HepG2 (cell line): ENCODE results near the gene CFAP221. TPM values are rescaled to one million over a fixed set of nuclear protein-coding genes. Genes with fewer than 3 reads are reported as not detected.

Experiments used
- ELF4 ChIP-seq: sonication (generic); formaldehyde crosslinking; IDR thresholded peaks from 2 replicates; pipeline ENCODE4 v1.5.0; 2020; ENCODE audit warnings: missing genetic modification reagents, mild to moderate bottlenecking, moderate library complexity, borderline replicate concordance
- MNT ChIP-seq: fragments of 450-650 bp; IDR thresholded peaks from 2 replicates; pipeline ENCODE4 v1.6.1; 2016
- MYNN ChIP-seq: sonication (generic); formaldehyde crosslinking; IDR thresholded peaks from 2 replicates; pipeline ENCODE4 v1.4.0; 2020; ENCODE audit warnings: mild to moderate bottlenecking, low read depth, missing genetic modification reagents
- PRDM15 ChIP-seq: sonication (generic); formaldehyde crosslinking; IDR thresholded peaks from 2 replicates; pipeline ENCODE4 v1.4.0; 2020; ENCODE audit warnings: missing genetic modification reagents
- SETDB1 ChIP-seq: sonication (generic); formaldehyde crosslinking; IDR thresholded peaks from 2 replicates; pipeline ENCODE4 v1.5.1; 2020; ENCODE audit warnings: missing genetic modification reagents, mild to moderate bottlenecking, borderline replicate concordance
- SMAD1 ChIP-seq: sonication (generic); formaldehyde crosslinking; IDR thresholded peaks from 2 replicates; pipeline ENCODE4 v1.4.0; 2020; ENCODE audit warnings: missing genetic modification reagents, low read depth, mild to moderate bottlenecking, borderline replicate concordance
- TBL1XR1 ChIP-seq: fragments of 150-350 bp; IDR thresholded peaks from 2 replicates; pipeline ENCODE4 v1.6.1; 2014; ENCODE audit warnings: borderline replicate concordance, low read length; ENCODE audit not compliant: partially characterized antibody
- ZNF256 ChIP-seq: sonication (generic); formaldehyde crosslinking; conservative IDR thresholded peaks from 2 replicates; pipeline ENCODE4 v1.4.0; 2020; ENCODE audit warnings: missing genetic modification reagents
- ZNF280D ChIP-seq: sonication (generic); formaldehyde crosslinking; IDR thresholded peaks from 2 replicates; pipeline ENCODE4 v1.5.1; 2020; ENCODE audit warnings: mild to moderate bottlenecking, missing genetic modification reagents
- ZNF367 ChIP-seq: sonication (generic); formaldehyde crosslinking; IDR thresholded peaks from 2 replicates; pipeline ENCODE4 v1.4.0; 2020; ENCODE audit warnings: missing genetic modification reagents, borderline replicate concordance
- ZNF652 ChIP-seq: IDR thresholded peaks from 2 replicates; pipeline ENCODE4 v1.6.1; 2016; ENCODE audit warnings: low read depth, borderline replicate concordance
- ZNF747 ChIP-seq: sonication (generic); formaldehyde crosslinking; IDR thresholded peaks from 2 replicates; pipeline ENCODE4 v1.8.1; 2023; ENCODE audit warnings: missing genetic modification reagents, mild to moderate bottlenecking, borderline replicate concordance
- polyA plus RNA-seq, 8 experiments: library from polyadenylated mRNA; depleted of rRNA in 3 of 8; stranded (reverse) in 7 of 8; unstranded in 1 of 8; fragments of >200 nt; fragmentation: Illumina TruSeq in 4 of 8; extraction: Trizol in 4 of 8; gene quantifications; 2 replicates each; pipeline versions ENCODE4 v1.2.1 to v1.2.3, GENCODE V29; 2011 to 2016; ENCODE audit warnings: low read depth in 4 of 8, missing spikeins in 1 of 8, mixed read lengths in 1 of 8; ENCODE audit not compliant: insufficient read depth in 1 of 8
- total RNA-seq, 5 experiments: library from RNA; depleted of rRNA; stranded (reverse); fragments of >200 nt; fragmentation: Illumina TruSeq; extraction: Trizol; gene quantifications; 2 replicates each; pipeline ENCODE4 v1.2.3, GENCODE V29; 2016; ENCODE audit warnings: low read depth in 1 of 5
- TF ChIP-seq, protein P1 (sequence below): sonication (generic); formaldehyde crosslinking; IDR thresholded peaks from 2 replicates; pipeline ENCODE4 v1.8.0; 2022; ENCODE audit warnings: mild to moderate bottlenecking, missing genetic modification reagents, moderate library complexity
- TF ChIP-seq, protein P2 (sequence below): sonication (generic); formaldehyde crosslinking; IDR thresholded peaks from 2 replicates; pipeline ENCODE4 v1.4.0; 2020; ENCODE audit warnings: missing genetic modification reagents, borderline replicate concordance

The CFAP221 gene
- total and polyA plus RNA-seq, 2 of the 13 experiments (the other 11 are each of a cell fraction or from before 2014, with no cell fraction given), result not detected

DNA sequence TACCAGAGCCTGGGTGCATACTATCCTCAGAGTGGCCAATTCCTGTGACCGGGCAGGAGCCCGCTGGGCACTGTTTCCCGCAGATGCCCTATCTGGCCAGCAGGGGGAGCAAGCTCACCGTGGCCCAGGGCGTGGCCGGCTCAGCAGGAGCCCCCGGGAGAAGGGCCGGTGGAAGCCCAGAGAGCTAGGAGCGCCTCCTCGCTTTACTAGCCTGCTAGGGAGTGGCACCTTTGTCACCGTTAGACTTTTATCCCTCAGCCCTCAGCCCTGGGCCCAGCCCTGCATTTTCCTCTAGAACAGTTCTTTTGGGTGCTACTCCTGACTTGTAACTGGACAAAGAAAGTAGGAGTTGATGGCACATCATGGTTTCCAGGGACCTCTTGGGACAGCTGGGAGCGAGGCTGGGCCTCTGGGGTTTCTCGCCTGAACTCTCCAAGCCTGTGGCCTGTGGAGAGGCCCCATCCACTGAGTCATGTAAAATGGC is 158.7 kb downstream of the CFAP221 start (continued):
- TF ChIP-seq, protein P1, sequence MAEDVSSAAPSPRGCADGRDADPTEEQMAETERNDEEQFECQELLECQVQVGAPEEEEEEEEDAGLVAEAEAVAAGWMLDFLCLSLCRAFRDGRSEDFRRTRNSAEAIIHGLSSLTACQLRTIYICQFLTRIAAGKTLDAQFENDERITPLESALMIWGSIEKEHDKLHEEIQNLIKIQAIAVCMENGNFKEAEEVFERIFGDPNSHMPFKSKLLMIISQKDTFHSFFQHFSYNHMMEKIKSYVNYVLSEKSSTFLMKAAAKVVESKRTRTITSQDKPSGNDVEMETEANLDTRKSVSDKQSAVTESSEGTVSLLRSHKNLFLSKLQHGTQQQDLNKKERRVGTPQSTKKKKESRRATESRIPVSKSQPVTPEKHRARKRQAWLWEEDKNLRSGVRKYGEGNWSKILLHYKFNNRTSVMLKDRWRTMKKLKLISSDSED, result no peak
- TF ChIP-seq MYNN (CRISPR knock-in tag) (no peak), ZNF652 (peak; percentile 35; the same call in 1 of the 2 replicates), PRDM15 (CRISPR knock-in tag) (no peak), SMAD1 (no peak; the same call in 1 of the 2 replicates), ZNF256 (CRISPR knock-in tag) (no peak; the same call in 1 of the 2 replicates), ELF4 (CRISPR knock-in tag) (no peak), ZNF747 (no peak; the same call in 1 of the 2 replicates), ZNF280D (peak; percentile 59; the same call in 1 of the 2 replicates), SETDB1 (CRISPR knock-in tag) (no peak), MNT (no peak), TBL1XR1 (no peak), ZNF367 (CRISPR knock-in tag) (no peak)
- TF ChIP-seq, protein P2, sequence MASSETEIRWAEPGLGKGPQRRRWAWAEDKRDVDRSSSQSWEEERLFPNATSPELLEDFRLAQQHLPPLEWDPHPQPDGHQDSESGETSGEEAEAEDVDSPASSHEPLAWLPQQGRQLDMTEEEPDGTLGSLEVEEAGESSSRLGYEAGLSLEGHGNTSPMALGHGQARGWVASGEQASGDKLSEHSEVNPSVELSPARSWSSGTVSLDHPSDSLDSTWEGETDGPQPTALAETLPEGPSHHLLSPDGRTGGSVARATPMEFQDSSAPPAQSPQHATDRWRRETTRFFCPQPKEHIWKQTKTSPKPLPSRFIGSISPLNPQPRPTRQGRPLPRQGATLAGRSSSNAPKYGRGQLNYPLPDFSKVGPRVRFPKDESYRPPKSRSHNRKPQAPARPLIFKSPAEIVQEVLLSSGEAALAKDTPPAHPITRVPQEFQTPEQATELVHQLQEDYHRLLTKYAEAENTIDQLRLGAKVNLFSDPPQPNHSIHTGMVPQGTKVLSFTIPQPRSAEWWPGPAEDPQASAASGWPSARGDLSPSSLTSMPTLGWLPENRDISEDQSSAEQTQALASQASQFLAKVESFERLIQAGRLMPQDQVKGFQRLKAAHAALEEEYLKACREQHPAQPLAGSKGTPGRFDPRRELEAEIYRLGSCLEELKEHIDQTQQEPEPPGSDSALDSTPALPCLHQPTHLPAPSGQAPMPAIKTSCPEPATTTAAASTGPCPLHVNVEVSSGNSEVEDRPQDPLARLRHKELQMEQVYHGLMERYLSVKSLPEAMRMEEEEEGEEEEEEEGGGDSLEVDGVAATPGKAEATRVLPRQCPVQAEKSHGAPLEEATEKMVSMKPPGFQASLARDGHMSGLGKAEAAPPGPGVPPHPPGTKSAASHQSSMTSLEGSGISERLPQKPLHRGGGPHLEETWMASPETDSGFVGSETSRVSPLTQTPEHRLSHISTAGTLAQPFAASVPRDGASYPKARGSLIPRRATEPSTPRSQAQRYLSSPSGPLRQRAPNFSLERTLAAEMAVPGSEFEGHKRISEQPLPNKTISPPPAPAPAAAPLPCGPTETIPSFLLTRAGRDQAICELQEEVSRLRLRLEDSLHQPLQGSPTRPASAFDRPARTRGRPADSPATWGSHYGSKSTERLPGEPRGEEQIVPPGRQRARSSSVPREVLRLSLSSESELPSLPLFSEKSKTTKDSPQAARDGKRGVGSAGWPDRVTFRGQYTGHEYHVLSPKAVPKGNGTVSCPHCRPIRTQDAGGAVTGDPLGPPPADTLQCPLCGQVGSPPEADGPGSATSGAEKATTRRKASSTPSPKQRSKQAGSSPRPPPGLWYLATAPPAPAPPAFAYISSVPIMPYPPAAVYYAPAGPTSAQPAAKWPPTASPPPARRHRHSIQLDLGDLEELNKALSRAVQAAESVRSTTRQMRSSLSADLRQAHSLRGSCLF (CRISPR knock-in tag), result no peak
